Neutrophil (primary cell): ENCODE results near the gene RPS4Y1.

ENCODE experiments used
- H3K27ac ChIP-seq: fragments of 200-600 bp; sonication (generic); 2 replicates; pipeline ENCODE4 v1.5.1; 2016; ENCODE audit warnings: mild to moderate bottlenecking, moderate library complexity
- H3K27me3 ChIP-seq: fragments of 200-600 bp; sonication (generic); 2 replicates; pipeline ENCODE4 v1.6.0; 2016; ENCODE audit warnings: mild to moderate bottlenecking
- H3K36me3 ChIP-seq: fragments of 200-600 bp; sonication (generic); 2 replicates; pipeline ENCODE4 v1.5.1; 2017
- H3K4me1 ChIP-seq, 2 experiments: fragments of 200-600 bp in 1 of 2; sonication (generic) in 1 of 2; 1 replicate in 1 of 2; 2 replicates in 1 of 2; pipeline versions ENCODE4 v1.5.1 to v1.6.1; 2013 to 2016; ENCODE audit warnings: low read depth in 1 of 2, low read length in 1 of 2, mild to moderate bottlenecking in 1 of 2, moderate library complexity in 1 of 2; ENCODE audit not compliant: control insufficient read depth in 1 of 2, insufficient read depth in 1 of 2
- H3K4me3 ChIP-seq, 2 experiments: fragments of 200-600 bp in 1 of 2; sonication (generic) in 1 of 2; 1 replicate in 1 of 2; 2 replicates in 1 of 2; pipeline ENCODE4 v1.5.1; 2013 to 2016; ENCODE audit warnings: low read depth in 1 of 2, low read length in 1 of 2, mild to moderate bottlenecking in 1 of 2, moderate library complexity in 1 of 2
- H3K9me3 ChIP-seq: fragments of 200-600 bp; sonication (generic); 2 replicates; pipeline ENCODE4 v1.5.1; 2016
- TF ChIP-seq, protein P1 (sequence below): fragments of 200-600 bp; sonication (generic); IDR thresholded peaks from 2 replicates; pipeline ENCODE4 v1.5.1; 2016; ENCODE audit warnings: antibody characterized with exemption

RPS4Y1 gene

DNA sequence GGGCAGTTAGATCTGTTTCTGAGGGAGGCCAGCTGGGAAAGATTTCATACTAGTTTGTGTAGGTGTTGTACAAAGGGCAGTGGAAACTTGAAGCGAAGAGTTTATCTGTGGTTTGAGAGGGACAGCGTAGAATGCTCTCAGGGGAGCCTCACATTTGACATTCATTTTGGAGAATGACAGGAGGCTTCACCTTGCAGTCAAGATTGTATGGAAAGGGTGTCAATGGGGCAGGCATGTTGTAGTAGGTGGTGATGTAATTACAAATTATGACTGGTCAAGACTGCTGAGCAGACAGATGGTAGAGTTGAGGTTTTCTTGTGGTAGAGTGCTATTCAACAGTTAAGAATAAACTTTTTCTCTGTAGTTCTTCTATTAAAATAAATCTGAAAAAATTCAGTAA lies 7.0 kb downstream of the RPS4Y1 start:
- H3K4me1 ChIP-seq, result no peaks in the 10 kb centered on the region
- TF ChIP-seq, protein P1, sequence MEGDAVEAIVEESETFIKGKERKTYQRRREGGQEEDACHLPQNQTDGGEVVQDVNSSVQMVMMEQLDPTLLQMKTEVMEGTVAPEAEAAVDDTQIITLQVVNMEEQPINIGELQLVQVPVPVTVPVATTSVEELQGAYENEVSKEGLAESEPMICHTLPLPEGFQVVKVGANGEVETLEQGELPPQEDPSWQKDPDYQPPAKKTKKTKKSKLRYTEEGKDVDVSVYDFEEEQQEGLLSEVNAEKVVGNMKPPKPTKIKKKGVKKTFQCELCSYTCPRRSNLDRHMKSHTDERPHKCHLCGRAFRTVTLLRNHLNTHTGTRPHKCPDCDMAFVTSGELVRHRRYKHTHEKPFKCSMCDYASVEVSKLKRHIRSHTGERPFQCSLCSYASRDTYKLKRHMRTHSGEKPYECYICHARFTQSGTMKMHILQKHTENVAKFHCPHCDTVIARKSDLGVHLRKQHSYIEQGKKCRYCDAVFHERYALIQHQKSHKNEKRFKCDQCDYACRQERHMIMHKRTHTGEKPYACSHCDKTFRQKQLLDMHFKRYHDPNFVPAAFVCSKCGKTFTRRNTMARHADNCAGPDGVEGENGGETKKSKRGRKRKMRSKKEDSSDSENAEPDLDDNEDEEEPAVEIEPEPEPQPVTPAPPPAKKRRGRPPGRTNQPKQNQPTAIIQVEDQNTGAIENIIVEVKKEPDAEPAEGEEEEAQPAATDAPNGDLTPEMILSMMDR, result no peak
- H3K27me3 ChIP-seq, result no peaks in the 10 kb centered on the region
- H3K9me3 ChIP-seq, result no peaks in the 10 kb centered on the region
- no peak overlapping the region for H3K4me3 ChIP-seq
- H3K27ac ChIP-seq, result no peak overlapping the region
- H3K36me3 ChIP-seq, result peaks cover 63% of the 10 kb centered on the region

DNA sequence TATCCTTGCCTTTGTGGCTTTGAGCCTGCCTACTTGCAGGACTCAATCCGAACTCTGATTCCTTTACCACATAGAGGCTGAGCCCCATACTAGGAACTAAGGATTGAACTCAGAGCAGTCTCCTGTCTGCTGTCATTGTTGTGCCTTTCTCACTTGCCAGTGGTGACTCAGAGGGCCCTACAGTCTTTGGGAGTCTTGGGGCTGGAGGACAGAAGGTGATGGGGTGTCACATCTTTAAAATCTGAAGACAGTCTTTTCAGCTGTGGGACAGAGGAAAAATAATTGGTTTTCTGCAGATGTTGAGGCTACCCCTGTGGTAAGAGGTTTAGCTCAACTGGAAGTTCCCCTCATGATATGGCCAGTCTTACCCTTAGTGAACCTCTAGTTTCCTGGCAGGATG lies 8.0 kb downstream of the RPS4Y1 start:
- Histone ChIP-seq H3K4me1 (no peaks in the 10 kb centered on the region), H3K27me3 (no peaks in the 10 kb centered on the region), H3K36me3 (peaks cover 63% of the 10 kb centered on the region), H3K4me3 (no peak overlapping the region), H3K9me3 (no peaks in the 10 kb centered on the region), H3K27ac (no peak overlapping the region)
- TF ChIP-seq, protein P1, result no peak

DNA sequence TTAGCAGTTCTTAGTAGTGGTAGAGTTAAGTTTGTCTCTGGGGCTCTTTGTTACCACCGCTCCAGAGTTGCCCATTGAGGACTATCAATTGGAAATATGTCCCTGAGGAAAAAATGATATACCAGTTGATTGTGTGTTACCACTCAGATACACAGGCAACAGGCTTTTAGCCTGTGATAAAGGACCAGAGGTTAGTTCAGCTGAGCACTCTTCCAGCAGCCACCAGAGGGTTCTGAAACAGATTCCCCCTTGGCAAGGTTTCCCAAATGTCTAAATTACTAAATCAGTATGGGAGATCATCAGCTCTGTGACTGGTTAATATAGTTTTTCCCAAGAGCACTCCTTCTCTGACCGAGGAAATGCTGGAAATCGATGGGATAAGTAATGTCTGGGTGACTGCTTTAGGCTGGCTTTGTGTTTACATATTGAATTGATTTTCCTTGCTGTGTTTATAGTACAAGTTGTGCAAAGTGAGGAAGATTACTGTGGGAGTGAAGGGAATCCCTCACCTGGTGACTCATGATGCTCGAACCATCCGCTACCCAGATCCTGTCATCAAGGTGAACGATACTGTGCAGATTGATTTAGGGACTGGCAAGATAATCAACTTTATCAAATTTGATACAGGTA lies 12.9 kb downstream of the RPS4Y1 start:
- Histone ChIP-seq H3K27me3 (no peaks in the 10 kb centered on the region), H3K9me3 (no peaks in the 10 kb centered on the region), H3K36me3 (peaks cover 30% of the 10 kb centered on the region)

DNA sequence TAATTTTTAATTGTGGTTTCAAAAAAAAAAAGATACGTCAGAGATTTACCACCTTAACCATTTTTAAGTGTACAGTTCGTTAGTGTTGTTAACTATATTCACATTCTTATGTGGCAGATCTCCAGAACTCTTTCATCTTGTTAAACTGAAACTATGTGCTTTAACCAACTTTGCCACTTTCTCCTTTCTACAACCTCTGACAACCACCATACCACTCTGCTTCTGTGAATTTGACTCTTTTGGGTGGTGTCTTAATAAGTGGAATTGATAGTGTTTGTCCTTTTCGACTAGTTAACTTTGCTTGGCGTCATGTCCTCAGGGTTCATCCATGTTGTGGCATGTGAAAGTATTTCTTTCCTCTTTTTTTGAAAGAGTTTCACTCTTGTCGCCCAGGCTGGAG lies 15.7 kb downstream of the RPS4Y1 start:
- TF ChIP-seq, protein P1, result no peak
- no peaks in the 10 kb centered on the region for H3K27me3 ChIP-seq
- H3K4me3 ChIP-seq, result no peak overlapping the region
- no peak overlapping the region for H3K27ac ChIP-seq
- no peaks in the 10 kb centered on the region for H3K4me1 ChIP-seq
- no peaks in the 10 kb centered on the region for H3K9me3 ChIP-seq
- H3K36me3 ChIP-seq, result peaks cover 18% of the 10 kb centered on the region

More for the DNA sequence above, 12.9 kb downstream of the RPS4Y1 start:
- H3K4me1 ChIP-seq, result no peaks in the 10 kb centered on the region
- no peak overlapping the region for H3K27ac ChIP-seq
- H3K4me3 ChIP-seq, result no peak overlapping the region
- TF ChIP-seq, protein P1, result no peak

DNA sequence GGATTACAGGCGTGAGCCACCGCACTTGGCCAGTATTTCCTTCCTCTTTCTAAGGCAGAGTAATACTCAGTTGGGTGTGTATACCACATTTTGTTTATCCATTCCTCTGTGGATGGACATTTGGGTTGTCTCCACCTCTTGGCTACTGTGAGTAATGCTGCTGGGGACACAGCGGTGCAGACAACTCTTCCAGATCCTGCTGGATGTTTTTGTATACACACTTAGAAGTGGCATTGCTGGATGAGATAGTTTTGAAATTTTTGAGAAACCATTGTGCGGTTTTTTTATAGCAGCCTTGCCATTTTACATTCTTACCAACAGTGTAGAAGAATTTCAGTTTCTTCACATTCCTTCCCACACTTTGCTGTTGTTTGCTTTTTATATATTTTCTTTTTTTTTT lies 16.3 kb downstream of the RPS4Y1 start:
- Histone ChIP-seq H3K4me3 (no peak overlapping the region), H3K4me1 (no peaks in the 10 kb centered on the region), H3K9me3 (no peaks in the 10 kb centered on the region), H3K27ac (no peak overlapping the region), H3K27me3 (no peaks in the 10 kb centered on the region), H3K36me3 (peaks cover 18% of the 10 kb centered on the region)
- TF ChIP-seq, protein P1, result no peak
